Smooth muscle cell (in vitro differentiated cells): ENCODE results near the gene IFIT1B. TPM values are rescaled to one million over a fixed set of nuclear protein-coding genes. Genes with fewer than 3 reads are reported as not detected.

ENCODE experiments used
- DNase-seq: peaks from one replicate; lab custom pipeline; 2025; ENCODE audit not compliant: unreplicated experiment; lab: John Stamatoyannopoulos, UW
- H2AFZ ChIP-seq: fragments of 200-600 bp; sonication (generic); 2 replicates; pipeline ENCODE4 v1.6.0; 2016; ENCODE audit warnings: antibody characterized with exemption, low read depth, mild to moderate bottlenecking
- H3F3A ChIP-seq: fragments of 200-600 bp; sonication (generic); 2 replicates; pipeline ENCODE4 v1.6.0; 2017; ENCODE audit warnings: antibody characterized with exemption, low read depth
- H3K27ac ChIP-seq: fragments of 200-600 bp; sonication (generic); 2 replicates; pipeline ENCODE4 v1.5.1; 2016; ENCODE audit warnings: low read depth, mild to moderate bottlenecking
- H3K27me3 ChIP-seq: fragments of 200-600 bp; sonication (generic); 2 replicates; pipeline ENCODE4 v1.6.1; 2016; ENCODE audit warnings: low read depth, mild to moderate bottlenecking
- H3K36me3 ChIP-seq: fragments of 200-600 bp; sonication (generic); 2 replicates; pipeline ENCODE4 v1.5.1; 2016; ENCODE audit warnings: low read depth
- H3K4me1 ChIP-seq: fragments of 200-600 bp; sonication (generic); 2 replicates; pipeline ENCODE4 v1.5.1; 2016; ENCODE audit warnings: low read depth
- H3K4me2 ChIP-seq: fragments of 200-600 bp; sonication (generic); 2 replicates; pipeline ENCODE4 v1.6.0; 2016; ENCODE audit warnings: mild to moderate bottlenecking
- H3K4me3 ChIP-seq: fragments of 200-600 bp; sonication (generic); 2 replicates; pipeline ENCODE4 v1.5.1; 2016; ENCODE audit warnings: mild to moderate bottlenecking
- H3K79me2 ChIP-seq: fragments of 200-600 bp; sonication (generic); 2 replicates; pipeline ENCODE4 v1.6.0; 2016; ENCODE audit warnings: low read depth, mild to moderate bottlenecking
- H3K9ac ChIP-seq: fragments of 200-600 bp; sonication (generic); 2 replicates; pipeline ENCODE4 v1.6.0; 2016; ENCODE audit warnings: low read depth
- H3K9me3 ChIP-seq: fragments of 200-600 bp; sonication (generic); replicated peaks from 2 replicates; pipeline ENCODE4 v1.5.1; 2016; ENCODE audit warnings: low read depth
- H4K20me1 ChIP-seq: fragments of 200-600 bp; sonication (generic); 2 replicates; pipeline ENCODE4 v1.6.0; 2016; ENCODE audit warnings: low read depth
- WGBS: methylation state at CpG from one replicate; pipeline ENCODE4 v1.1.7; 2016; ENCODE audit warnings: low lambda C conversion rate; 5-methylcytosine and 5-hydroxymethylcytosine counted together
- polyA plus RNA-seq: library from polyadenylated mRNA; unstranded; fragments of >200 nt; fragmentation: Nextera tagmentation; extraction: Ambion mirVana; gene quantifications from 2 replicates; pipeline ENCODE4 v1.2.1, GENCODE V29; 2016
- total RNA-seq: library from RNA; depleted of rRNA; stranded (reverse); fragments of >200 nt; gene quantifications from 2 replicates; pipeline ENCODE4 v1.2.3, GENCODE V29; 2014
- TF ChIP-seq, protein P1 (sequence below): fragments of 200-600 bp; sonication (generic); IDR thresholded peaks from 2 replicates; pipeline ENCODE4 v1.5.1; 2017; ENCODE audit warnings: borderline replicate concordance, mild to moderate bottlenecking, antibody characterized with exemption; ENCODE audit not compliant: insufficient read depth, poor library complexity, severe bottlenecking

IFIT1B gene
- total and polyA plus RNA-seq, 2 experiments from 2014 or later = not detected

DNA sequence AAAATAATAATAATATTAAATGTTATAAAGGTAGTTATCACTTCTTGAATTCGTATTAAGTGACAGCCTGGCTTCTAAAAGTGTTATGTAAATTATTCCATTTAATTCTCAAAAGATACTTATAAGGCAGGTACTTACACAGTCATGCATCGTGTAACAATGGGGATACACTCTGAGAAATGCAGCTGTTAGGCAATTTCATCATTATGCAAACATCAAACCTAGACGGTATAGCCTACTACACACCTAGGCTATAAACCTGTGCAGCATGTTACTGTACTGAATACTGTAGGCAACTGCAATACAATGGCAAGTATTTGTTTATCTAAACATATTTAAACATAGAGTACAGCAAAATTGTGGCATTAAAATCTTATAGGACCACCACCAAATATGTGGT lies 16.0 kb downstream of the IFIT1B start:
- Histone ChIP-seq H3K79me2 (no peaks in the 10 kb centered on the region), H3K4me3 (no peak overlapping the region), H3K36me3 (no peaks in the 10 kb centered on the region), H3K9me3 (no peaks in the 10 kb centered on the region), H3F3A (peaks cover 12% of the 10 kb centered on the region), H3K27me3 (no peaks in the 10 kb centered on the region), H3K9ac (no peak overlapping the region), H3K4me2 (no peak overlapping the region), H2AFZ (no peak overlapping the region), H3K4me1 (peaks cover 3% of the 10 kb centered on the region), H4K20me1 (no peaks in the 10 kb centered on the region), H3K27ac (no peak overlapping the region)
- TF ChIP-seq, protein P1, sequence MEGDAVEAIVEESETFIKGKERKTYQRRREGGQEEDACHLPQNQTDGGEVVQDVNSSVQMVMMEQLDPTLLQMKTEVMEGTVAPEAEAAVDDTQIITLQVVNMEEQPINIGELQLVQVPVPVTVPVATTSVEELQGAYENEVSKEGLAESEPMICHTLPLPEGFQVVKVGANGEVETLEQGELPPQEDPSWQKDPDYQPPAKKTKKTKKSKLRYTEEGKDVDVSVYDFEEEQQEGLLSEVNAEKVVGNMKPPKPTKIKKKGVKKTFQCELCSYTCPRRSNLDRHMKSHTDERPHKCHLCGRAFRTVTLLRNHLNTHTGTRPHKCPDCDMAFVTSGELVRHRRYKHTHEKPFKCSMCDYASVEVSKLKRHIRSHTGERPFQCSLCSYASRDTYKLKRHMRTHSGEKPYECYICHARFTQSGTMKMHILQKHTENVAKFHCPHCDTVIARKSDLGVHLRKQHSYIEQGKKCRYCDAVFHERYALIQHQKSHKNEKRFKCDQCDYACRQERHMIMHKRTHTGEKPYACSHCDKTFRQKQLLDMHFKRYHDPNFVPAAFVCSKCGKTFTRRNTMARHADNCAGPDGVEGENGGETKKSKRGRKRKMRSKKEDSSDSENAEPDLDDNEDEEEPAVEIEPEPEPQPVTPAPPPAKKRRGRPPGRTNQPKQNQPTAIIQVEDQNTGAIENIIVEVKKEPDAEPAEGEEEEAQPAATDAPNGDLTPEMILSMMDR = no peak
- no peak for DNase-seq
- 93% methylated on average over 3 of the region's 3 CpGs for WGBS

DNA sequence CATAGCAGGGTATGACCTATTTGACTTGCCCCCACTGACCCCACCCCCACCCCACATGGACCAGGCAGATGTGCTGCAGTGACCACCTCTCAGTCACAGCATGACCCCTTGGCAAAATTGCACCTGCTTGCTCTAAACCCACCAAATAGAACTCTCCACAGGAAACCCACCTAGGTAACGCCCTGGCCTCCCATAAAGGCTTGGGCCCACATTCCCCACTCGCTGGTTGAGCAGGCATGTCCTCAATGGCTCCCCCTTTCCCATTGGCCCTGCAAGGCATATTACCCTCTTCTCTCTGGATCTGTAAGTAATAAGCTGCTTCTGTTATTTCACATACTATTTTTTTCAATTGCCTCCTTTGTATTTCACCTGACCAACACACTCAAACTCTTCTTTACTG lies 17.3 kb downstream of the IFIT1B start:
- Histone ChIP-seq H4K20me1 (no peaks in the 10 kb centered on the region), H3K4me1 (peaks cover 3% of the 10 kb centered on the region), H3K4me3 (no peak overlapping the region), H3K36me3 (no peaks in the 10 kb centered on the region), H3K79me2 (no peaks in the 10 kb centered on the region), H2AFZ (no peak overlapping the region), H3K27me3 (no peaks in the 10 kb centered on the region), H3K4me2 (no peak overlapping the region), H3K9ac (no peak overlapping the region), H3K9me3 (no peaks in the 10 kb centered on the region), H3F3A (peaks cover 12% of the 10 kb centered on the region), H3K27ac (no peak overlapping the region)
- 98% methylated on average over 2 of the region's 2 CpGs for WGBS
- no peak for DNase-seq
- TF ChIP-seq, protein P1 = no peak

DNA sequence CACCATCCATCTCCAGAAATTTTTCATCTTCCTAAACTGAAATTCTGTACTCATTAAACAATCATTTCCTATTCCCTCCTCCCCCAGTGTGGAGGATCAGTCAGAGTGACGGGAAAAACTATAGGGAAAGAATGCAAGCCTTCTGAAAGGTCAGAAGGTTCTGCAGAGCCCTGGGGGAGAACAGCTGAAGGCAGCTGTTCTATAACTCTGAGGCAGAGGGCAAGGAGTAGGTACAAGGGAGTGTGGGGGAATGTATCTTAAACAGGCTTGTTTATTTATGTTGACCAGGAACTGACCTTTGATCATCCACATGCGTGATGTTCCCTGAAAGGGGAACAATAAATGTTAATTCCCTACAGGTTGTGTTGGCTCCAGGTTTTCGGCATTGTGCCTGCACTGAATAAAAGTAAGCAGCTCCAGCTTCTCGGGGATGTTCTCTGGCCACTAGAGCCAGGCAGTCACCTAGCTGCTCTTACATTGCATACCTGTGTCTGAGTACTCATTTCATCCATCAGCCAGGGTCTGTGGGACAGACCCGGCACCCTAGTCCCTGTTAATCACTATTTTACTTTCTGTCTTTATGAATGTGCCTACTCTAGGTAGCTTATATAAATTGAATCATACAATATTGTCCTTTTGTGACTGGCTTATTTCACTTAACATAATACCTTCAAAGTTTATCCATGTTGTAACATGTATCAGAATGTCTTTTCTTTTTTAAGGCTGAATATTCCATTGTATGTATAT lies 20.3 kb downstream of the IFIT1B start:
- no peaks in the 10 kb centered on the region for H3K9me3 ChIP-seq
- H3K27me3 ChIP-seq = no peaks in the 10 kb centered on the region
- DNase-seq = no peak
- H3K9ac ChIP-seq = no peak overlapping the region
- H3K4me2 ChIP-seq = no peak overlapping the region
- no peaks in the 10 kb centered on the region for H3K36me3 ChIP-seq
- no peak overlapping the region for H2AFZ ChIP-seq
- WGBS = 83% methylated on average over 5 of the region's 5 CpGs
- TF ChIP-seq, protein P1 = no peak
- no peak overlapping the region for H3K27ac ChIP-seq
- peaks cover 7% of the 10 kb centered on the region for H3F3A ChIP-seq
- no peak overlapping the region for H3K4me3 ChIP-seq
- no peaks in the 10 kb centered on the region for H4K20me1 ChIP-seq
- H3K4me1 ChIP-seq = no peaks in the 10 kb centered on the region
- H3K79me2 ChIP-seq = no peaks in the 10 kb centered on the region

DNA sequence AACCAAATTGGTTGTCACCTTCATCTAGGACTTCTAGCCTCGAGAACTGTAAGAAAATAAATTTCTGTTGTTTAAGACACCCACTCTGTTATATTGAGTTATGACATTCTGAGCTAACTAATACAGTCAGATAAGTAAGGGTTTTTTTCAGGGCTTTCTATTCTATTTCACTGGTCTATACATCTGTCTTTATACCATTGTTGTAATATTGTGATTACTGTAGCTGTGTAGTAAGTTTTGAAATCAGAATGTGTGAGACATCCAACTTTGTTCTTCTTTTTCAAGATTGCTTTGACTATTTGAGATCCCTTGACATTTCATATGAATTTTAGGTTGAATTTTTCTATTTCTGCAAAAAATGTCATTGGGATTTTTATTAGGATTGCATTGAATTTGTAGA lies 22.1 kb downstream of the IFIT1B start:
- Histone ChIP-seq H4K20me1 (no peaks in the 10 kb centered on the region), H3K27me3 (no peaks in the 10 kb centered on the region), H3K9ac (no peak overlapping the region), H3K27ac (no peak overlapping the region), H3K9me3 (no peaks in the 10 kb centered on the region), H2AFZ (no peak overlapping the region), H3K4me2 (no peak overlapping the region), H3F3A (no peaks in the 10 kb centered on the region), H3K4me3 (no peak overlapping the region), H3K4me1 (no peaks in the 10 kb centered on the region), H3K36me3 (no peaks in the 10 kb centered on the region), H3K79me2 (no peaks in the 10 kb centered on the region)
- 94% methylated on average over 1 of the region's 1 CpG for WGBS
- TF ChIP-seq, protein P1 = no peak
- no peak for DNase-seq
